Panc1 (cell line): Measurements from ENCODE around the gene SNAP23. TPM values are rescaled to one million over a fixed set of nuclear protein-coding genes. Genes with fewer than 3 reads are reported as not detected.
A peak's percentile ranks its signal among the peaks of the same experiment; 100 is the strongest.

Experiments used
- ATAC-seq: fragments of 200-7000 bp; cut with Tn5 transposase; 2 replicates; pipeline ENCODE4 v1.9.1; 2020; ENCODE audit warnings: mild to moderate bottlenecking, moderate library complexity
- BruUV-seq: library from RNA; stranded (reverse); fragments of 400-500 nt; replicated peaks from 2 replicates; lab custom pipeline; 2021; lab: Mats Ljungman, UMichigan
- CTCF ChIA-PET: fragments of 300-600 bp; sonication (Branson Sonifier 250); formaldehyde crosslinking; loops from one replicate; lab custom pipeline; 2022; ENCODE audit warnings: antibody characterized with exemption; lab: Charles Lee
- POLR2A ChIA-PET: fragments of 300-600 bp; sonication (Branson Sonifier 250); formaldehyde crosslinking; loops from one replicate; lab custom pipeline; 2022; ENCODE audit warnings: antibody characterized with exemption; lab: Charles Lee
- DNase-seq: peaks from one replicate; pipeline ENCODE4 v3.0.0-alpha.2; 2010; ENCODE audit warnings: low read depth, low spot score
- H3K27ac ChIP-seq: 2 replicates; pipeline ENCODE4 v1.5.1; 2011; ENCODE audit warnings: mild to moderate bottlenecking, low read length, inconsistent platforms
- H3K27me3 ChIP-seq: fragments of 200-500 bp; sonication (Bioruptor generic); 2 replicates; pipeline ENCODE4 v1.6.0; 2014; ENCODE audit warnings: low read length, inconsistent platforms; ENCODE audit not compliant: control insufficient read depth, insufficient read depth
- H3K36me3 ChIP-seq: fragments of 200-500 bp; sonication (Bioruptor generic); 2 replicates; pipeline ENCODE4 v1.5.1; 2014; ENCODE audit warnings: inconsistent platforms, mild to moderate bottlenecking, low read length, moderate library complexity; ENCODE audit not compliant: control insufficient read depth, insufficient read depth
- H3K4me1 ChIP-seq: 2 replicates; pipeline ENCODE4 v1.5.1; 2011; ENCODE audit warnings: inconsistent platforms, mild to moderate bottlenecking, low read length, moderate library complexity; ENCODE audit not compliant: control insufficient read depth, insufficient read depth
- H3K4me3 ChIP-seq, 2 experiments: 2 replicates each; pipeline ENCODE4 v1.5.1; 2011 to 2012; ENCODE audit warnings: low read depth in 2 of 2, low read length in 2 of 2, mild to moderate bottlenecking in 2 of 2, inconsistent platforms in 1 of 2, moderate library complexity in 1 of 2
- H3K9me3 ChIP-seq: fragments of 200-500 bp; sonication (Bioruptor generic); 2 replicates; pipeline ENCODE4 v1.5.1; 2014; ENCODE audit warnings: low read depth, mild to moderate bottlenecking, inconsistent platforms, low read length, moderate library complexity; ENCODE audit not compliant: control insufficient read depth, insufficient read depth
- CTCF ChIP-seq: fragments of 450-650 bp; IDR thresholded peaks from 2 replicates; pipeline ENCODE4 v1.5.1; 2017; ENCODE audit warnings: mild to moderate bottlenecking
- POLR2AphosphoS5 ChIP-seq: IDR thresholded peaks from 2 replicates; pipeline ENCODE4 v1.6.1; 2012; ENCODE audit warnings: mild to moderate bottlenecking, low read depth, low read length, moderate library complexity
- REST ChIP-seq, 2 experiments: IDR thresholded peaks; 2 replicates each; pipeline ENCODE4 v1.6.1; 2011 to 2012; ENCODE audit warnings: low read depth in 2 of 2, control low read depth in 1 of 2, low read length in 1 of 2, mild to moderate bottlenecking in 1 of 2, moderate library complexity in 1 of 2; ENCODE audit not compliant: insufficient read depth in 1 of 2
- SIN3A ChIP-seq: IDR thresholded peaks from 2 replicates; pipeline ENCODE4 v1.6.1; 2012; ENCODE audit warnings: low read depth, mild to moderate bottlenecking, low read length, moderate library complexity, borderline replicate concordance; ENCODE audit not compliant: insufficient read depth
- TCF7L2 ChIP-seq: IDR thresholded peaks from 2 replicates; pipeline ENCODE4 v1.6.1; 2011; ENCODE audit warnings: mild to moderate bottlenecking, low read depth, low read length, inconsistent platforms
- in situ Hi-C: cut with HindIII; loops from 2 replicates; pipeline ENCODE4 v1.10.0; 2016; ENCODE audit warnings: low sequenced_read_pairs, low pct_unique_long_range_greater_than_20kb
- intact Hi-C: fragments of 100-400 bp; cut with micrococcal nuclease; formaldehyde crosslinking; loops from one replicate; pipeline ENCODE4 v1.10.0; 2022; ENCODE audit not compliant: unreplicated experiment
- total RNA-seq: library from RNA; stranded (reverse); gene quantifications from one replicate; pipeline ENCODE4 v1.2.1, GENCODE V29; 2021; ENCODE audit not compliant: unreplicated experiment

Gene SNAP23
- total RNA-seq, 1 experiment from 2014 or later: 48.9 TPM

DNA sequence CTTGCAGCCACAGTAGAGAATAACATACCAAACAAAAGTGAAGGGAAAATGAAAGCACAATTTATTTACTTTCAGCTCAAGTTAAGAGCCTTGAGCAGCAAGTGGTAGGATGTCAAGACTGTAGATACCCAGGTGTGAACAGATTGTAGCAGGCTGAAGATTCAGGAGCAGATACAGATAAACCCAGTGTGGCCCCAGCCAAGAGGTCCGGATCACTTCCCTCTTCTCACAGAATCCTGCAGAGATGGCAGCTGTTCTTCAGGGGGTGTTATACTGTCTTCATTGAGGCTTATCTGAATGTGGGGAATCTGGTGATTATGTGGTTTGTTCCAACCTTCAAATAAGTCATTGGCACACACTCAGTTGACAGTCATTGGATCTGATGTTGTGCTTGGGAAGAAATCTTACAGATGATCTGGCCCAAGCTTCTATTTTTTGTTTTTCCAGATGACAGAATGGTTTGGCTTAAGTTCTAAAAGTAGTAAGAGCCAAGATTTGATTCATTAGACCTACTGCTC, 82.1 kb downstream of the SNAP23 start:
- no peaks in the 10 kb centered on the region for H3K27me3 ChIP-seq
- no peaks in the 10 kb centered on the region for H3K9me3 ChIP-seq
- DNase-seq (no peak), ATAC-seq (no peak)
- no peak overlapping the region for H3K4me3 ChIP-seq
- in situ Hi-C loops: no loop called here
- intact Hi-C loops: no loop called here
- no peaks in the 10 kb centered on the region for H3K36me3 ChIP-seq
- no peak for TF ChIP-seq POLR2AphosphoS5
- TF ChIP-seq REST (IDR thresholded peaks at IDR 0.05; ENCODE audit: insufficient read depth in 1 of 2, low read depth in 2 of 2, low read length in 1 of 2): no peak
- no peak for TF ChIP-seq TCF7L2
- no peak for TF ChIP-seq CTCF
- no peak for TF ChIP-seq SIN3A
- ChIA-PET CTCF (no interaction called here), POLR2A (no interaction called here)
- BruUV-seq: no TSS peak
- peak overlapping the region; percentile 35; the same call in 1 of the 2 replicates for H3K27ac ChIP-seq
- H3K4me1 ChIP-seq: peaks cover 27% of the 10 kb centered on the region

DNA sequence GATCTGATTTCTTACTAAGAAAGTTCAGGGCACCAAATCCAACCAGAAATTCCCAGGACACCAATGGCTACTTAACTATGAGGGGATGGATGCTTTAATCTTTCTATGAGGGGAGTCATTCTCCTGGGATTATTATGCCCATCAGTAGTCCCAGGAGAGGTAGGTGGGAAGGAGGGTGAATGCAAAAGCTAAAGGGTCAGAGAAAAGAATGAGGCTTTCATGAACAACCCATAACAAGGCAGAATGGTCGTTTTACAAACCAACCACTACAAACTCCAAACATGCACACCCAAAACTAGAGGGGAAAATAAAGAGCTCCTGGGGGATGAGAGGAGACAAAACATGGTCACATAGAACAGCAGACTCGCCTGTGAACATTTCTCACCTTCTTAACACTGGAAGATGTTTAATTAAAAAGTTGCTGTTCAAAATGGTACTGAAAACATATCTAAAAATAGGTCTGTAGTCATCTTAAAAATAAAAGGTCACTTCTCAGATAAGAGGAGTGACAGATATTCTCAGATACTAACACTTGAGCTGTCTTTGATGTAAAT, 83.6 kb downstream of the SNAP23 start:
- Histone ChIP-seq H3K9me3 (no peaks in the 10 kb centered on the region), H3K27ac (no peak overlapping the region), H3K4me3 (no peak overlapping the region), H3K4me1 (peaks cover 31% of the 10 kb centered on the region), H3K36me3 (no peaks in the 10 kb centered on the region), H3K27me3 (no peaks in the 10 kb centered on the region)
- BruUV-seq: no TSS peak
- in situ Hi-C loops (no loop called here), intact Hi-C loops (no loop called here)
- ChIA-PET CTCF (interaction anchor here (0.7 kb wide), 1 partner anchor 24 kb away, joined by 3 read pairs; no protein-coding TSS in a partner anchor), POLR2A (no interaction called here)
- DNase-seq (no peak), ATAC-seq (no peak)
- TF ChIP-seq CTCF (no peak), TCF7L2 (no peak), SIN3A (no peak), REST (IDR thresholded peaks at IDR 0.05; ENCODE audit: insufficient read depth in 1 of 2, low read depth in 2 of 2, low read length in 1 of 2) (no peak), POLR2AphosphoS5 (no peak)
